HEK293 (cell line): Measurements from ENCODE around the gene SF3B2.

Experiments
- CTCF ChIA-PET: fragments of 350-600 bp; formaldehyde crosslinking; extraction: SDS; loops from one replicate; lab custom pipeline; 2021; ENCODE audit warnings: antibody characterized with exemption; lab: Yijun Ruan, JAX
- POLR2A ChIA-PET: fragments of 300-600 bp; formaldehyde crosslinking; extraction: SDS; loops from one replicate; lab custom pipeline; 2020; ENCODE audit warnings: antibody characterized with exemption, inconsistent platforms; lab: Yijun Ruan, JAX
- H3K27ac ChIP-seq: fragments of 200-500 bp; sonication (Bioruptor generic); 2 replicates; pipeline ENCODE4 v1.5.1; 2014; ENCODE audit warnings: low read depth, low read length, control low read depth, inconsistent platforms; ENCODE audit errors: extremely low read depth
- H3K36me3 ChIP-seq, 2 experiments: fragments of 200-500 bp in 1 of 2; sonication (Bioruptor generic) in 1 of 2; 1 replicate in 1 of 2; 2 replicates in 1 of 2; pipeline ENCODE4 v1.5.1; 2014 to 2017; ENCODE audit warnings: inconsistent platforms in 2 of 2, low read length in 2 of 2; ENCODE audit not compliant: control insufficient read depth in 2 of 2, insufficient read depth in 1 of 2
- H3K4me1 ChIP-seq: fragments of 200-500 bp; sonication (Bioruptor generic); 2 replicates; pipeline ENCODE4 v1.5.1; 2014; ENCODE audit warnings: mild to moderate bottlenecking, low read length, inconsistent platforms; ENCODE audit not compliant: control insufficient read depth, insufficient read depth
- H3K4me3 ChIP-seq: 2 replicates; pipeline ENCODE4 v1.5.1; 2011; ENCODE audit warnings: low read depth, mild to moderate bottlenecking, control low read depth, low read length, moderate library complexity
- H3K9me3 ChIP-seq: fragments of 200-500 bp; sonication (Bioruptor generic); 2 replicates; pipeline ENCODE4 v1.5.1; 2014; ENCODE audit warnings: low read depth, low read length, inconsistent platforms; ENCODE audit not compliant: control insufficient read depth, insufficient read depth
- FEZF1 ChIP-seq: fragments of 450-650 bp; formaldehyde crosslinking; IDR thresholded peaks from 2 replicates; pipeline ENCODE4 v1.5.1; 2016; ENCODE audit warnings: missing biosample characterization, missing genetic modification characterization
- IKZF3 ChIP-seq: fragments of 450-650 bp; IDR thresholded peaks from 2 replicates; pipeline ENCODE4 v1.5.0; 2018; ENCODE audit warnings: missing biosample characterization, mild to moderate bottlenecking, missing genetic modification characterization, moderate library complexity
- KLF8 ChIP-seq: fragments of 450-650 bp; formaldehyde crosslinking; IDR thresholded peaks from 2 replicates; pipeline ENCODE4 v1.5.1; 2016; ENCODE audit warnings: missing biosample characterization, missing genetic modification characterization
- PATZ1 ChIP-seq: fragments of 450-650 bp; formaldehyde crosslinking; IDR thresholded peaks from 2 replicates; pipeline ENCODE4 v1.5.1; 2016; ENCODE audit warnings: missing biosample characterization, missing genetic modification characterization
- PRDM6 ChIP-seq: fragments of 450-650 bp; formaldehyde crosslinking; IDR thresholded peaks from 2 replicates; pipeline ENCODE4 v1.5.1; 2017; ENCODE audit warnings: missing biosample characterization, missing genetic modification characterization
- SP3 ChIP-seq: fragments of 450-650 bp; formaldehyde crosslinking; IDR thresholded peaks from 2 replicates; pipeline ENCODE4 v1.5.1; 2016; ENCODE audit warnings: missing biosample characterization, missing genetic modification characterization
- ZBTB44 ChIP-seq: fragments of 450-650 bp; IDR thresholded peaks from 2 replicates; pipeline ENCODE4 v1.5.1; 2018; ENCODE audit warnings: missing biosample characterization, mild to moderate bottlenecking, missing genetic modification characterization
- ZBTB6 ChIP-seq: fragments of 450-650 bp; formaldehyde crosslinking; IDR thresholded peaks from 2 replicates; pipeline ENCODE4 v1.5.1; 2017; ENCODE audit warnings: missing biosample characterization, missing genetic modification characterization
- ZBTB7A ChIP-seq: fragments of 450-650 bp; formaldehyde crosslinking; IDR thresholded peaks from 2 replicates; pipeline ENCODE4 v1.5.1; 2016; ENCODE audit warnings: low read depth, missing biosample characterization, missing genetic modification characterization
- ZEB2 ChIP-seq: fragments of 450-650 bp; formaldehyde crosslinking; IDR thresholded peaks from 2 replicates; pipeline ENCODE4 v1.5.1; 2016; ENCODE audit warnings: missing biosample characterization, missing genetic modification characterization
- ZNF404 ChIP-seq: fragments of 450-650 bp; formaldehyde crosslinking; IDR thresholded peaks from 2 replicates; pipeline ENCODE4 v1.5.1; 2017; ENCODE audit warnings: missing biosample characterization, missing genetic modification characterization
- ZNF561 ChIP-seq: fragments of 450-650 bp; IDR thresholded peaks from 2 replicates; pipeline ENCODE4 v1.5.1; 2018; ENCODE audit warnings: missing biosample characterization, missing genetic modification characterization, borderline replicate concordance
- ZNF596 ChIP-seq: fragments of 450-650 bp; IDR thresholded peaks from 2 replicates; pipeline ENCODE4 v1.5.0; 2018; ENCODE audit warnings: missing biosample characterization, mild to moderate bottlenecking, missing genetic modification characterization, moderate library complexity
- ZNF660 ChIP-seq: fragments of 450-650 bp; IDR thresholded peaks from 2 replicates; pipeline ENCODE4 v1.5.1; 2018; ENCODE audit warnings: missing biosample characterization, mild to moderate bottlenecking, missing genetic modification characterization
- ZSCAN30 ChIP-seq: fragments of 450-650 bp; IDR thresholded peaks from 2 replicates; pipeline ENCODE4 v1.5.1; 2018; ENCODE audit warnings: missing biosample characterization, mild to moderate bottlenecking, missing genetic modification characterization, moderate library complexity
- TF ChIP-seq, protein P1 (sequence below): fragments of 450-650 bp; formaldehyde crosslinking; IDR thresholded peaks from 2 replicates; pipeline ENCODE4 v1.5.1; 2016; ENCODE audit warnings: missing biosample characterization, missing genetic modification characterization
- TF ChIP-seq, protein P2 (sequence below): fragments of 450-650 bp; formaldehyde crosslinking; IDR thresholded peaks from 2 replicates; pipeline ENCODE4 v1.5.1; 2017; ENCODE audit warnings: missing biosample characterization, missing genetic modification characterization

Gene SF3B2

DNA sequence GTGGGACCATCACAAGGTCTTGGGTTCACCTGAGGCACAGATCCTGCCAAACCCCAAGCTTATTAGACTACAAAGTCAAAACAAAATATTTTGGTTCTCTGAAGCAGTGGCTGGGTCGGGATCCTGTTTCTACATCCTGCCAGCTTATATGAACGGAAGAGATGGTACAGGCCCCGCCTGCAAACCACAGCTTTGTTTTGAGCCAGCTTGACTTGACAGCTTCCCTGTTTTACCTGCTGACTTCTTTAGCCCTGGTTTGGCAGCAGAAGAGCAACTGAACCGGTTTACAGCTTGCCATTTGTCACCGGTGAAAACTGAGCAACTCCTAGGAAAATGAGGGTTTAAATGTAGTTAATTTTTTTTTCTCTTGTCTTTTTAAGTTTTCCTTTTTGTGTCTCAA, 29.3 kb downstream of the SF3B2 start:
- CTCF ChIA-PET, result interaction anchor here (0.8 to 1.4 kb wide), 3 partner anchors 35 to 59 kb away, joined by 3 to 6 read pairs (median 4); no protein-coding TSS in a partner anchor
- peaks cover 21% of the 10 kb centered on the region for H3K4me1 ChIP-seq
- no peak for TF ChIP-seq KLF8 (tag by site-specific recombination)
- TF ChIP-seq PRDM6 (tag by site-specific recombination), result peak; percentile 58; the same call in 1 of the 2 replicates
- TF ChIP-seq, protein P1, sequence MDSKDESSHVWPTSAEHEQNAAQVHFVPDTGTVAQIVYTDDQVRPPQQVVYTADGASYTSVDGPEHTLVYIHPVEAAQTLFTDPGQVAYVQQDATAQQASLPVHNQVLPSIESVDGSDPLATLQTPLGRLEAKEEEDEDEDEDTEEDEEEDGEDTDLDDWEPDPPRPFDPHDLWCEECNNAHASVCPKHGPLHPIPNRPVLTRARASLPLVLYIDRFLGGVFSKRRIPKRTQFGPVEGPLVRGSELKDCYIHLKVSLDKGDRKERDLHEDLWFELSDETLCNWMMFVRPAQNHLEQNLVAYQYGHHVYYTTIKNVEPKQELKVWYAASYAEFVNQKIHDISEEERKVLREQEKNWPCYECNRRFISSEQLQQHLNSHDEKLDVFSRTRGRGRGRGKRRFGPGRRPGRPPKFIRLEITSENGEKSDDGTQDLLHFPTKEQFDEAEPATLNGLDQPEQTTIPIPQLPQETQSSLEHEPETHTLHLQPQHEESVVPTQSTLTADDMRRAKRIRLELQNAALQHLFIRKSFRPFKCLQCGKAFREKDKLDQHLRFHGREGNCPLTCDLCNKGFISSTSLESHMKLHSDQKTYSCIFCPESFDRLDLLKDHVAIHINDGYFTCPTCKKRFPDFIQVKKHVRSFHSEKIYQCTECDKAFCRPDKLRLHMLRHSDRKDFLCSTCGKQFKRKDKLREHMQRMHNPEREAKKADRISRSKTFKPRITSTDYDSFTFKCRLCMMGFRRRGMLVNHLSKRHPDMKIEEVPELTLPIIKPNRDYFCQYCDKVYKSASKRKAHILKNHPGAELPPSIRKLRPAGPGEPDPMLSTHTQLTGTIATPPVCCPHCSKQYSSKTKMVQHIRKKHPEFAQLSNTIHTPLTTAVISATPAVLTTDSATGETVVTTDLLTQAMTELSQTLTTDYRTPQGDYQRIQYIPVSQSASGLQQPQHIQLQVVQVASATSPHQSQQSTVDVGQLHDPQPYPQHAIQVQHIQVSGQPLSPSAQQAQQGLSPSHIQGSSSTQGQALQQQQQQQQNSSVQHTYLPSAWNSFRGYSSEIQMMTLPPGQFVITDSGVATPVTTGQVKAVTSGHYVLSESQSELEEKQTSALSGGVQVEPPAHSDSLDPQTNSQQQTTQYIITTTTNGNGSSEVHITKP (tag by site-specific recombination), result peak; percentile 72
- TF ChIP-seq FEZF1 (tag by site-specific recombination), result peak; percentile 82

DNA sequence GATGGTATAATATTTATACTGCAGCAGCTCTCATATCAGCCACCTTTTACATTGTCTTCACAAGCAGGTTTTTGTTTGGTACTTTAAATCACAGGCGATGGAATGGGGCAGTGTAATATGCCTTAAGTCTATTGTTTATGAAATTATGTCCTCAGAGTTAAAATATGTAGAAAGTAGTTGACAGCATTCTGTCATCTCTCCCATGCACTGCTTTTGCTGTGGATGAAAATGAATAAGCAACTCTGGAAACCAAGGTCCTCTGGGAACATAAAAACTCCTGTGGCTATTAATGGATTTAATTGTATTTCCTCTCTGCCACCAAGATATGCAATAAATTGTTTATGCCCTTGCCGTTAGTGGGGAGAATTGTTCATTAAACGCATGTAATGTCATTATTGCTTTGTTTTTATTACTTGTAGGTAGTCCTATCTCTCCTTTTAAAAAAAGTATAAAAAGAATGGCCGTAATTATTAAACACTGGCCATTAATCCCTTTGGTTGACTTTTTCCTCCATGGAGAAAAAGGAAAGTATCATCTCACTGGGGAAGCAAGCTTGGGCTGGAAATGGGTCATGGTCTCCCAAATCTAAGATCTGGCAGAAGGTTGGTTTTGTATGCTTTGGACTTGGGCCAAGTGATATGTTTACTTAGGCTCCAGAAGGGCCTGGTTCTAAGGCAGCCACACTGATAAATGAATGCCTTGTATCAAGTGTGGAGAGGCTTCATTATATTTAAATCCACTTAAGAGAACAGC, 31.0 kb downstream of the SF3B2 start:
- peaks cover 21% of the 10 kb centered on the region for H3K4me1 ChIP-seq
- no peaks in the 10 kb centered on the region for H3K36me3 ChIP-seq
- no peaks in the 10 kb centered on the region for H3K9me3 ChIP-seq
- no peak overlapping the region for H3K4me3 ChIP-seq
- ChIA-PET POLR2A (interaction anchor here (0.9 kb wide), 1 partner anchor 12 kb away, joined by 3 read pairs; no protein-coding TSS in a partner anchor), CTCF (interaction anchor here (0.6 to 2.4 kb wide), 4 partner anchors 14 to 67 kb away, joined by 3 to 15 read pairs (median 6); no protein-coding TSS in a partner anchor)
- H3K27ac ChIP-seq, result peak overlapping the region; percentile 3; the same call in 1 of the 2 replicates
- TF ChIP-seq, protein P2, sequence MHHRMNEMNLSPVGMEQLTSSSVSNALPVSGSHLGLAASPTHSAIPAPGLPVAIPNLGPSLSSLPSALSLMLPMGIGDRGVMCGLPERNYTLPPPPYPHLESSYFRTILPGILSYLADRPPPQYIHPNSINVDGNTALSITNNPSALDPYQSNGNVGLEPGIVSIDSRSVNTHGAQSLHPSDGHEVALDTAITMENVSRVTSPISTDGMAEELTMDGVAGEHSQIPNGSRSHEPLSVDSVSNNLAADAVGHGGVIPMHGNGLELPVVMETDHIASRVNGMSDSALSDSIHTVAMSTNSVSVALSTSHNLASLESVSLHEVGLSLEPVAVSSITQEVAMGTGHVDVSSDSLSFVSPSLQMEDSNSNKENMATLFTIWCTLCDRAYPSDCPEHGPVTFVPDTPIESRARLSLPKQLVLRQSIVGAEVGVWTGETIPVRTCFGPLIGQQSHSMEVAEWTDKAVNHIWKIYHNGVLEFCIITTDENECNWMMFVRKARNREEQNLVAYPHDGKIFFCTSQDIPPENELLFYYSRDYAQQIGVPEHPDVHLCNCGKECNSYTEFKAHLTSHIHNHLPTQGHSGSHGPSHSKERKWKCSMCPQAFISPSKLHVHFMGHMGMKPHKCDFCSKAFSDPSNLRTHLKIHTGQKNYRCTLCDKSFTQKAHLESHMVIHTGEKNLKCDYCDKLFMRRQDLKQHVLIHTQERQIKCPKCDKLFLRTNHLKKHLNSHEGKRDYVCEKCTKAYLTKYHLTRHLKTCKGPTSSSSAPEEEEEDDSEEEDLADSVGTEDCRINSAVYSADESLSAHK (tag by site-specific recombination), result no peak
- TF ChIP-seq ZBTB7A (tag by site-specific recombination) (no peak), ZNF596 (tag by site-specific recombination) (no peak), FEZF1 (tag by site-specific recombination) (peak; percentile 90), ZSCAN30 (tag by site-specific recombination) (0 out of 2 replicates have a peak, but pooled peaks have one; percentile 41), ZNF561 (tag by site-specific recombination) (0 out of 2 replicates have a peak, but pooled peaks have one; percentile 53), ZBTB6 (tag by site-specific recombination) (peak; percentile 67; the same call in 1 of the 2 replicates), ZEB2 (tag by site-specific recombination) (no peak), IKZF3 (tag by site-specific recombination) (peak; percentile 52; the same call in 1 of the 2 replicates), SP3 (tag by site-specific recombination) (no peak), PATZ1 (tag by site-specific recombination) (peak; percentile 30; the same call in 1 of the 2 replicates), ZNF404 (tag by site-specific recombination) (no peak), ZBTB44 (tag by site-specific recombination) (0 out of 2 replicates have a peak, but pooled peaks have one; percentile 12), ZNF660 (tag by site-specific recombination) (peak; percentile 64; the same call in 1 of the 2 replicates)

More for the DNA sequence above, 29.3 kb downstream of the SF3B2 start:
- Histone ChIP-seq H3K4me3 (no peak overlapping the region), H3K36me3 (peaks cover 0 to 5% of the 10 kb centered on the region in 2 experiments; a peak in 2 of 3 replicates), H3K27ac (no peak overlapping the region), H3K9me3 (no peaks in the 10 kb centered on the region)
- POLR2A ChIA-PET, result interaction anchor here (1.8 kb wide), 1 partner anchor 29 kb away, joined by 6 read pairs; the partner anchor contains the start of gene SF3B2
